GOT3 (cell line): ENCODE data around the gene UBXN6.

ENCODE experiments used
- DNase-seq: peaks from one replicate; lab custom pipeline; 2025; ENCODE audit warnings: mixed read lengths; lab: John Stamatoyannopoulos, UW

UBXN6 gene

DNA sequence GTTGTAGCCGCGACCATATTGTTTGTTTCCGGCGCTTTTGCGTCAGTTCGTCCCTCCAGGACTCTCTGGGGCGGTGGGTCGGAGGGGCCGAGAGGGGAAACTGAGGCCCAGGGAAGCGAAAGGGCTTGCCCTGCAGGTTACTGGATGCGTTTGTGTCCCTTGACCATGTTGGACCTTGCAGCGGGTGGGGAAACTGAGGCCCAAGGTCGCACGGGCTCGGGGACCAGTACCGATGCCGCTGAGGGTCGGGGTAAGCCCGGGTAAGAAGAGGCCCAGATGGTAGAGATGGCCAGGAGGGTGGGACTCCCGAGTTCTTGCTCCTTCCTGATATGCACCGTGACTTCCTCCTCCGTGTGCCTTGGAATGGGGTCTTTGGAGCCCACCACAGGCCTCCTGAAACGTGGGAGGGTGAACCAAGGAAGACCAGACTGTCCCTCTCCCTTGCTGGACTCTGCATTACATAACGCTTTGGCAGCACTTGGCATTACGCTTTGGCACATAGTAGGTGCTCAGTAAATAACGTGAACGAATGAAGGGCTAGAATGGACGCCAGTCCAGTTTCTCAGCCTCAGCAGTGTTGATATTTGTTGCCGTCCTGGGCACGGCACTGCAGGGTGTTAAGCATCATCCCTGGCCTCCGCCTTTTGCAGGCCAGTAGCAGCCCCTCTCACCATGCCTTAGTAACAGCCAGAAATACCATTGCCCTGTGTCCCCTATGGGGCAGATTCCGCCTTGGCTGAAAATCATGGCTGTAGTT lies 54.4 kb downstream of the UBXN6 start:
- DNase-seq: no peak

DNA sequence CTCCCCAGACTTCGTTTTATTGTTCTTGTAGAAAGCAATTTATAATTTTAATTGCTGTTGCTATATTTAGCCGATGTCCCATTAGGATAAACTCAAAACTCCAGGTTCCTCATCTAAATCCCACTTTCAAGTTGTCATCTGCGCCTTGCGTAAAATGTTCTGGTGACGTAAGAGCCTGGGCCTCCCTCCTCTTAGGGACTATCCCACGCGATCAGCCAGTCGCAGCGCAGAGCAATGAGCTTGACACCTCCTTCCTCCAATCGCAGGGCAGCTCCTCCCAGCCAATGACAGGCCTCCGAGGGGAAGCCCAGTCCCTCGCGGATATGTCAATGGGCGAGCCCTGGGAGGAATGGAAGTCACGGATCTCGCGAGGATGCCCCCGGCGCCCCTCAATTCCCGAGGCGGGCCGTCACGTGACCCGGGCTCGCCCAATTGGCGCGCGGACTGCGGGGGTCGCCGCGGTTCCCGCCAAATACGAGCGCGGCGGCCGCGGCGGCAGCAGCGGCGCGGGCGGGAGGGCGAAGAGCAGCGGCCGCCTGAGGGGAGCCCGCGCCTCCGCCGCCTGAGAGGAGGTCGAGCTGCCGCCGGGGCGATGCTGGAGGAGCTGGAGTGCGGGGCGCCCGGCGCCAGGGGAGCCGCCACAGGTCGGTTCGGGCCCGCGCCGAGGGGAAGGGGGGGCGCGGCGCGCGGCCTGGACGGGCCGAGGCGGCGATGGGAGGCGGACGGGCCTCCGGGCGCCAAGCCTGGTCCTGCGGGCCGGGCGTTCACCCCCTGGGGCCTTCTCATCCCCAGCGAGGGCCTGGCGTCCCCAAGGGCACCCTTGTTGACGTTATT lies 55.2 kb downstream of the UBXN6 start, which contains the start of gene CHAF1A:
Gene CHAF1A (plus strand): TSS at position 470 of the 834 bp plus-strand sequence. CDS start 123 bp downstream, at position 593.
- peak; percentile 95 for DNase-seq

DNA sequence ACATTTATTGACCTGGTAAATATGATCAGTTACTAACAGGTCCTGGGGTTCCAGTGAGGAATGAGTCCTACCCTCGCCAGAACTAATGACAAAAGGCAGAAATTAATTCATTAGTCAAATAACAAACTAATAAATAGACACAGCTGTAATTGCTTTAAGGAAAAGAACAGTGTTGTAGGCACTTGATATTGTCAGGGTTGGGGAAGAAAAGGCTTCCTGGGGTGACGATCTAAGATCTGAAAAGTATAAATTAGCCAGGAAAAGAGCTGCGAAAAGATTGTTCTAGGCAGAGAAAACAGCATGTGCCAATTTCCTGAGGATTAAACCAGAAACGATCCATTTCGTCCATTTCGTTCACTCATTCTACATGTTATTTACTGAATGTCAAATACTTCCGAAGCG lies 55.8 kb downstream of the UBXN6 start:
- DNase-seq: no peak

DNA sequence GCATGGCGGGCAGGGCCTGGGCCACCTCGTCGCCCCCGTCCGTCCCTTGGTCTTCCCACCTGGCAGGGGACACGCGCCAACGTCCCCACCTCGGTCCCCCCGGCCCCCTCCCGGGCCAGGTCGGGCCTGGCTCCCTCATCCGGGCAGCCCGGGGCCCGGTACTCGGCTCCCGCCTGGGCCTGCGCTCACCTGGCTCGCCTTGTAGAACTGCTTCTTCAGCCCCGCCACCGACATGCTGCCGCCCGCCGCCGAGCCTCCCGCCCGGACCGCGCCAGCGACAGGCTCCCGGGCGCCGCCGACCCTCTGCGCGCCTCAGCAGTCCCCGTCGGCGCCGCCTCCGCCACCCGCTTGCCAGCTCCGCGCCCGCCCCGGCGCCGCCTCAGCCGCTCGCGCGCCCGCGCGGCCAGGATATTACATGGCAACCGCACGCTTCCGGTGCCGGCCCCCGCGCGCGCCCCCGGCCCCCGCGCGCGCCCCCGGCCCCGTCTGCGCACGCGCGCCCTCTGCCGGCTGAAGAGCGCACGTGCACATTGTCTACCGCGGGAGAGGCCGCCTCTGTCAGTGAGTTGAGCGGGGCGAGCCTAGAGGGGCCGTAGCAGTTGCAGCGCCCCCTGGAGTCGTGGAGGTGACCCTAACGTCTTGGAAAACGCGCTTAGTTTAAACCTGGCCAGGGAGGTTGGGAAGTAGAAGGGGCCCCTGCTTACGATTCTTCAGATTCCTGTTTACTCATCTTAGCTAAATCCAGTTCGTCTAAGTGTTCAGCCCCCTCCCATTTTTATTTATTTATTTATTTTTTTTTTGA lies 57.3 kb downstream of the UBXN6 start, which contains the start of gene SH3GL1:
Gene SH3GL1 (minus strand): TSS at position 413 of the 802 bp plus-strand sequence. CDS start 179 bp downstream, at position 234.
- peak; percentile 72 for DNase-seq

DNA sequence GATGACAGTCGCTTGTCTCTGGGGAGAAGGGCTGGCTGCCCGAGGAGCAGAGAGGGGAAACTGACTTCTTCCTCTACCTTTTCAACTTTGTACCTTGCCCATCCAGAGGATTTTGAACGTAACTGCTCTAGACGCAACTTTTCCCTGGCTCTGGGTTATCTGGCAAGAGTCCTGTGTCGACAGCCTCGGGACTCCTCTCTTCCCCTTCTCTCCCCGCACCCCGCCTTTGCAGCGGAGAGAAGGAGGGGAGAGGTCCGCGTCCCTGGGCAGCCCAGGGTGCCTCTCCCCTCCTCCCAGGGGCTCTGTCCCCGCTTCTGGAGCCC lies 57.8 kb downstream of the UBXN6 start:
- no peak for DNase-seq

DNA sequence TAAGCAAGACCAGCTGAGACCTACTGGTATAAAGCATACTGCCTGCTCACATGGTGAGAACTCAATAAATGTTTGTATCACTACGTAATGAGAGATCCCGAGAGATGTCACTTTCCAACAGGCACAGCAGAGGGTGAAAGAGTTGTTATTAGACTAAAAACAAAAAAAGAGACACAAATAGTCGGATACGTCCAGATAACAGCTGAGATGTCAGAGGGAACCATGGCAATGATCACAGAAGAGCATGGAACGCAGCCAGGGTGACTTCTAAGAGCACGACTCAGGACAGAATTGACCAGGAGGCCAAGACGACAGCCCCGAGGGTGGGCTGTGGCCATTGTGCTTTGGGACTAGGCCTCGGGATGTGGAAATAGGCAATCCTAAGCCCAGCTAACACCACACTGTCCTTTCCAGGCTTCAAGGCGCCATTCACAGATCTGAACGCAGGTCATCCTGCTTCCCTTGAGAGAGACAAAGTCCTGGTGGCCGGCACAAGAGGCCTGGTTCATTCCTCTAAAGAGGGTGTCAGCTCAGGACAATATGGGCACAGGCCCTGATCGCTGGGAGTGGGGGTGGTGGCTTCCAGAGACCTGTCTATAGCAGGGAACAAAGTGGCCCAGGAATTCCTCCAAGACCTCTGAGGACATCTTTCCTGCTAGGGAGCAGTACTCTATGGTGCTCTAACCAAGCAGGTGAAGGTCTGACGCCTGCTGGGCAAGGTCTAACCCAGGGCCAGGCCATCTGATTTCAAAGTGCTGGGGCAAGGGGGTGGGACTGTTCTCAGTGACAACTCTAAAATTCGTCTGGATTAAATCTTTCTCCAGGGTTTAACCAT lies 60.4 kb downstream of the UBXN6 start:
- DNase-seq: no peak
